NCI-H1694 (cell line): ENCODE results near the gene LYPD5.

Experiments
- DNase-seq: peaks from one replicate; lab custom pipeline; 2025; lab: John Stamatoyannopoulos, UW

LYPD5 gene

DNA sequence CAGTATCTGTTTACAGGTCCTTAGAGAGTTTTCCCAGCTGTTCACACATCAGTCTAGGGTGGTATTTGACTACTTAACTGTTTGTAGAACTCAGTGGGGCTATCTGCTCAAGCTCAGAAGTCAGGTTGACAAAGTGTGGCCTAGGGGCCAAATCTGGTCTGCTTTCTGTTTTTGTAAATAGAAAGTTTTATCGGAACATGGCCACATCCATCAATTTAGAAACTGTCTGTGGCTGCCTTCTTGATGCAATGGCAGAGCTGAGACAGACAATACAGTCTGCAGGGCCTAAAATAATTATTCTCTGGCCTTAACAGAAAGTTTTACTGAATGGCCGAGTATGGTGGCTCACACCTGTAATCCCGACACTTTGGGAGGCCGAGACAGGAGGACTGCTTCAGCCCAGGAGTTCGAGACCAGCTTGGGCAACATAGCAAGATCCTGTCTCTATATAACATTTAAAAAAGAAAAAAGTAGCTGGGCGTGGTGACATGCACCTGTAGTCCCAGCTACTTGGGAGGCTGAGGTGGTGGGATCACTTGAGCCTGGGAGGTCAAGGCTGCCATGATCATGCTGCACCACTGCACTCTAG is 49.9 kb downstream of the LYPD5 start:
- DNase-seq, result no peak

DNA sequence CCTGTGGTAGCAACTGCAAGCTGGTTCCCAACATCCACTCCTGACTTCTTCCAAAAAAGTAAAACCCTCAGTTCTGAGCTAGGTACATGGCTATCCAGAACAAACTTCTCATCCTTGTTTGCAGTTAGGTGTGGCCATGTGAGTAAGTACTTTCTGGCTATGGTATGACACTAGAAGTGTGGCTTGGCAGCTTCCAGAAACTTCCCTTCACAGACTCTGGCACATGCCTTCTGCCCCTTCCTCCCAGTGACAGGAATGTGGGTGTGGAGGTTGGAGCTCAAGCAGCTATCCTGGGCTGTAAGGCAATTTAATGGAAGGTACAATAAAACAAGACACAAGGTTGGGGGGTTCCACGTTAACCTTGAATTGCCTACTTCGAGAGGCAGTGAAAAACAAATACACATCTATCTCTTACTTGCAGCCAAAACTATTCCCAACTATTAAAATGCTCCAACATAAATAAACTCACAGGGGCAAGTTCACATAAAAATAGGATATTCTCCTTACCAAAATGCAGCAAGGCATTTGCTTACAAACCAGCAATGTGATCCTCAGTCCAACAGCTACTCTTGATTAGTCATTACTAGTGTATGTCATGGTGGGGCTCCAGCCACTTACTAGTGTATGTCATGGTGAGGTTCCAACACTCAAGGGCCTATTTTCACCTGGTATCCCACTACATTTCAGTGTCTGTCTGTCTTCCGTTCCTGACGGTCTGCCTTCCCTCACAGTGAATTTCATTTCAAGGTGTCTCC is 50.6 kb downstream of the LYPD5 start:
- no peak for DNase-seq

DNA sequence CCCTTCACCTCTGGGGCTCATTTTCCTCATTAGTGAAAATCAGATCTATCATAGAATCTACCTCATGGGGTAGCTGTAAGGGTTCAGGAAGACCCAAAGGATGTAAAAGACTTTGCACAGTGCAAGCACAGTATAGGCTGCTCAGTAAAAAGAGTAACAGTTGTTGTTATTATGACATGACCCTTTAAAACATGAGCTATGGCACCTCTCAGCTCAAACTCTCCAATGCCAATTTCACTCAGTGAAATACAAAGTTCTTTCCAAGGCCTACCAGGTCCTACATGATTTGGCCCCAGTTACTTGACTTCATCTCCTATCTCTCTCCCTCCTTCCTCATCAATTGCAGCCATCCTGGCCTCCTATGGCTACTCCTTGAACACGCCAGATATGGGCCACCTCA is 52.3 kb downstream of the LYPD5 start:
- DNase-seq, result no peak

- no peak for DNase-seq
Measured at GRCh38 chr19:43749152-43749551, 53.1 kb downstream of the LYPD5 start.

- DNase-seq, result no peak
Measured at GRCh38 chr19:43748685-43749084, 53.6 kb downstream of the LYPD5 start.

GRCh38 chr19:43748205-43748594 is 54.0 kb downstream of the LYPD5 start:
- DNase-seq, result no peak

DNA sequence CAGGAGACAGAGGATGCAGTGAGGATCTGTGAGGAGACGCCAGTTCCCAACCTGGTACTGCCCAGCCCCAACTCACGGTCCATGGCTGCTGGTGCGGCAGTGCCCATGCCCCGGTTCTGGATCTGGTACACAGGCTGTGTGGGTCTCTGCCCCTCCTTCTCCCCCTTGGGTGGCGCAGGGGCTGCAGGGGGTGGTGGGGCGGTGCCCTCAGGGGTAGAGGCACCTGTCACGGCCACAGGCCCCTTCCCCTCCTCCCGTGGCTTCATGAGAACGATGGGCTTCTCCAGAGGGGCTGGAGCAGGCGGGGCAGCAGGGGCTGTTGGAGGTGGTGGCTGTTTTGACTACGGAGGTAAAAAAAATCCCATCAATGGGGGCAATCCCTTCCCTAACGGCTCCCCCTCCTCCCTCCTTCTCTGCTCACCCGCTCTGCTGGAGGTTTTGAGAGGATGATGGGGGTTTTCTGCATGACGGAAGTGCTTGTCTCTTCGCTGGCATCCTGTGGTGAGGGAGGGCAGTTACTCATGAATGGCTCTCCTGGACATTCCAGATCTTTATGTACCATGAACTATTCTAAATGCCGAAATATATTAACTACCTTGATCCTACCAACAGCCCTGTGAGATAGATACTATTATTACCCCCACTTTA is 54.6 kb downstream of the LYPD5 start:
- no peak for DNase-seq
